GM12892 (cell line): ENCODE data around the gene GPR18.

Experiments
- POLR2A ChIP-seq: IDR thresholded peaks from 2 replicates; pipeline ENCODE4 v1.6.1; 2011; ENCODE audit warnings: low read depth, low read length, control low read depth
- TAF1 ChIP-seq: IDR thresholded peaks from 2 replicates; pipeline ENCODE4 v1.6.1; 2011; ENCODE audit warnings: low read depth, mild to moderate bottlenecking, control low read depth, low read length, borderline replicate concordance

- no peak for TF ChIP-seq POLR2A
- no peak for TF ChIP-seq TAF1
These were observed 38.2 kb upstream of the GPR18 start for GRCh38 chr13:99296398-99296797.
